HL-60 (cell line): ENCODE measurements around the gene UBE2R2.

Source experiments
- POLR2AphosphoS5 ChIP-seq: IDR thresholded peaks from 2 replicates; pipeline ENCODE4 v1.6.1; 2012; ENCODE audit warnings: low read depth
- TF ChIP-seq, protein P1 (sequence below): IDR thresholded peaks from one replicate; pipeline ENCODE4 v1.5.1; 2011; ENCODE audit warnings: low read length, control low read depth, inconsistent platforms; ENCODE audit not compliant: insufficient read depth

DNA sequence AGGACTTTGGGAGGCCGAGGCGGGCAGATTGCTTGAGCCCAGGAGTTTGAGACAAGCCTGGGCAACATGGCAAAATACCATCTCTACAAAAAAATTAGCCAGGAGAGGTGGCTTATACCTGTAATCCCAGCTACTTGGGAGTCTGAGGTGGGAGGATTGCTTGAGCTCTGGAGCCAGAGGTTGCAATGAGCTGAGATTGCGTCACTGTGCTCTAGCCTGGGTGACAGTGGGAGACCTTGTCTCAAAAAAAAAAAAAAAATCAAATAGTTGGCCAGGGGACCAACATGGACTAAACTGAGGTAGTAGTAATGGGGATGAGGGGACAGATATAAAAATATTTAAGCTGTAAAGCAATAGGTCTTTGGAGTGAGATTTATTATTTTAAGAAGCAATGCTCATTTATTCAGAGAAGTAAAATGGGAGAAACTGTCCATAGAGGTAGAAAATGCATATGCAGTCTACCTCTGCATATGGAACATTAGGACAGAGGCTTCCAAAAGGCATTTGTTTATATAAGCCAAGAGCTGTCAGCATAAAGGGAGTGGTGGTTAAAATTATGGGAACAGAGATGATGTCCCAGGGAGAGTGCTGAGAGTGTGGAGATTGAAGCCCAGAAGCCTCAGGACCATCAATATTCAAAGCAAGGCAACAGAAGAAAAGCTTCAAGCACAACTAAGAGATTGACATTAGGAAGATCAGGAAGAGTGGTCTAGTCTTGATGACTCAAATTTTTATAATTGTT is 98.1 kb downstream of the UBE2R2 start:
- TF ChIP-seq, protein P1, sequence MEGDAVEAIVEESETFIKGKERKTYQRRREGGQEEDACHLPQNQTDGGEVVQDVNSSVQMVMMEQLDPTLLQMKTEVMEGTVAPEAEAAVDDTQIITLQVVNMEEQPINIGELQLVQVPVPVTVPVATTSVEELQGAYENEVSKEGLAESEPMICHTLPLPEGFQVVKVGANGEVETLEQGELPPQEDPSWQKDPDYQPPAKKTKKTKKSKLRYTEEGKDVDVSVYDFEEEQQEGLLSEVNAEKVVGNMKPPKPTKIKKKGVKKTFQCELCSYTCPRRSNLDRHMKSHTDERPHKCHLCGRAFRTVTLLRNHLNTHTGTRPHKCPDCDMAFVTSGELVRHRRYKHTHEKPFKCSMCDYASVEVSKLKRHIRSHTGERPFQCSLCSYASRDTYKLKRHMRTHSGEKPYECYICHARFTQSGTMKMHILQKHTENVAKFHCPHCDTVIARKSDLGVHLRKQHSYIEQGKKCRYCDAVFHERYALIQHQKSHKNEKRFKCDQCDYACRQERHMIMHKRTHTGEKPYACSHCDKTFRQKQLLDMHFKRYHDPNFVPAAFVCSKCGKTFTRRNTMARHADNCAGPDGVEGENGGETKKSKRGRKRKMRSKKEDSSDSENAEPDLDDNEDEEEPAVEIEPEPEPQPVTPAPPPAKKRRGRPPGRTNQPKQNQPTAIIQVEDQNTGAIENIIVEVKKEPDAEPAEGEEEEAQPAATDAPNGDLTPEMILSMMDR = no peak
- no peak for TF ChIP-seq POLR2AphosphoS5
